Mesenchymal stem cell (in vitro differentiated cells and primary cell): ENCODE results near the gene KCTD16.

Experiments used
- DNase-seq: peaks from one replicate; pipeline ENCODE4 v3.0.0-alpha.2; 2013
- H2AFZ ChIP-seq: one replicate; pipeline ENCODE4 v1.6.1; 2013; ENCODE audit warnings: low read depth, mild to moderate bottlenecking, control low read depth, inconsistent platforms, low read length, moderate library complexity
- H2AK5ac ChIP-seq: 2 replicates; pipeline ENCODE4 v1.6.1; 2013; ENCODE audit warnings: low read length, moderate library complexity, mild to moderate bottlenecking, inconsistent platforms; ENCODE audit not compliant: severe bottlenecking
- H2BK120ac ChIP-seq: one replicate; pipeline ENCODE4 v1.6.1; 2013; ENCODE audit warnings: low read depth, mild to moderate bottlenecking, inconsistent platforms, low read length, moderate library complexity
- H2BK12ac ChIP-seq, 2 experiments: one replicate each; pipeline ENCODE4 v1.6.1; 2013; ENCODE audit warnings: inconsistent platforms in 2 of 2, low read length in 2 of 2, mild to moderate bottlenecking in 2 of 2, moderate library complexity in 2 of 2, control low read depth in 1 of 2
- H2BK15ac ChIP-seq: one replicate; pipeline ENCODE4 v1.6.1; 2013; ENCODE audit warnings: mild to moderate bottlenecking, low read depth, inconsistent platforms; ENCODE audit not compliant: poor library complexity, severe bottlenecking
- H2BK5ac ChIP-seq: 2 replicates; pipeline ENCODE4 v1.6.1; 2013; ENCODE audit warnings: low read depth, mild to moderate bottlenecking, low read length, control low read depth, inconsistent platforms; ENCODE audit not compliant: poor library complexity, severe bottlenecking
- H3K14ac ChIP-seq, 2 experiments: one replicate each; pipeline ENCODE4 v1.6.1; 2013; ENCODE audit warnings: inconsistent platforms in 2 of 2, low read length in 2 of 2, control low read depth in 1 of 2, mild to moderate bottlenecking in 1 of 2, moderate library complexity in 1 of 2
- H3K18ac ChIP-seq, 2 experiments: one replicate each; pipeline ENCODE4 v1.6.1; 2013; ENCODE audit warnings: inconsistent platforms in 2 of 2, low read length in 2 of 2, control low read depth in 1 of 2, low read depth in 1 of 2, mild to moderate bottlenecking in 1 of 2
- H3K23ac ChIP-seq, 2 experiments: one replicate each; pipeline ENCODE4 v1.6.1; 2013; ENCODE audit warnings: inconsistent platforms in 2 of 2, low read length in 2 of 2, mild to moderate bottlenecking in 2 of 2, moderate library complexity in 2 of 2, control low read depth in 1 of 2
- H3K27ac ChIP-seq: 2 replicates; pipeline ENCODE4 v1.5.1; 2013; ENCODE audit warnings: mild to moderate bottlenecking, moderate library complexity, low read length, control low read depth, inconsistent platforms; ENCODE audit not compliant: poor library complexity, severe bottlenecking
- H3K27me3 ChIP-seq, 2 experiments: 2 replicates each; pipeline versions ENCODE4 v1.6.1 to v1.7.0; 2013; ENCODE audit warnings: low read length in 2 of 2, mild to moderate bottlenecking in 2 of 2, moderate library complexity in 2 of 2, control low read depth in 1 of 2, inconsistent platforms in 1 of 2; ENCODE audit not compliant: control insufficient read depth in 1 of 2, insufficient read depth in 1 of 2
- H3K36me3 ChIP-seq, 2 experiments: 2 replicates each; pipeline versions ENCODE4 v1.6.1 to v1.7.0; 2013; ENCODE audit warnings: low read length in 2 of 2, control low read depth in 1 of 2, inconsistent platforms in 1 of 2, low read depth in 1 of 2, mild to moderate bottlenecking in 1 of 2; ENCODE audit not compliant: insufficient read depth in 2 of 2, control insufficient read depth in 1 of 2
- H3K4ac ChIP-seq, 2 experiments: one replicate each; pipeline ENCODE4 v1.6.1; 2013; ENCODE audit warnings: inconsistent platforms in 2 of 2, low read length in 2 of 2, mild to moderate bottlenecking in 2 of 2, moderate library complexity in 2 of 2, control low read depth in 1 of 2, low read depth in 1 of 2
- H3K4me1 ChIP-seq: 2 replicates; pipeline ENCODE4 v1.6.1; 2013; ENCODE audit warnings: low read depth, low read length, control low read depth; ENCODE audit not compliant: control insufficient read depth, insufficient read depth
- H3K4me2 ChIP-seq: 2 replicates; pipeline ENCODE4 v1.6.1; 2013; ENCODE audit warnings: low read length, mild to moderate bottlenecking, inconsistent platforms; ENCODE audit not compliant: poor library complexity, severe bottlenecking
- H3K4me3 ChIP-seq, 2 experiments: 2 replicates each; pipeline versions ENCODE4 v1.5.1 to v1.7.0; 2013; ENCODE audit warnings: low read length in 2 of 2, mild to moderate bottlenecking in 2 of 2, control low read depth in 1 of 2, low read depth in 1 of 2; ENCODE audit not compliant: insufficient read depth in 1 of 2
- H3K79me1 ChIP-seq: replicated peaks from 2 replicates; pipeline ENCODE4 v1.6.1; 2013; ENCODE audit warnings: mild to moderate bottlenecking, control low read depth, low read length, inconsistent platforms; ENCODE audit not compliant: poor library complexity, severe bottlenecking
- H3K9ac ChIP-seq: 2 replicates; pipeline ENCODE4 v1.7.0; 2013; ENCODE audit warnings: mild to moderate bottlenecking, low read length, moderate library complexity
- H3K9me3 ChIP-seq: 2 replicates; pipeline ENCODE4 v1.7.0; 2013; ENCODE audit warnings: mild to moderate bottlenecking, low read length; ENCODE audit not compliant: control insufficient read depth
- H4K8ac ChIP-seq: one replicate; pipeline ENCODE4 v1.6.1; 2013; ENCODE audit warnings: inconsistent platforms, mild to moderate bottlenecking, low read length, moderate library complexity
- H4K91ac ChIP-seq: one replicate; pipeline ENCODE4 v1.6.1; 2013; ENCODE audit warnings: mild to moderate bottlenecking, low read length, inconsistent platforms
- WGBS: methylation state at CpG from one replicate; pipeline ENCODE4 v1.1.7; 2013; ENCODE audit warnings: mixed read lengths; 5-methylcytosine and 5-hydroxymethylcytosine counted together

The KCTD16 gene

DNA sequence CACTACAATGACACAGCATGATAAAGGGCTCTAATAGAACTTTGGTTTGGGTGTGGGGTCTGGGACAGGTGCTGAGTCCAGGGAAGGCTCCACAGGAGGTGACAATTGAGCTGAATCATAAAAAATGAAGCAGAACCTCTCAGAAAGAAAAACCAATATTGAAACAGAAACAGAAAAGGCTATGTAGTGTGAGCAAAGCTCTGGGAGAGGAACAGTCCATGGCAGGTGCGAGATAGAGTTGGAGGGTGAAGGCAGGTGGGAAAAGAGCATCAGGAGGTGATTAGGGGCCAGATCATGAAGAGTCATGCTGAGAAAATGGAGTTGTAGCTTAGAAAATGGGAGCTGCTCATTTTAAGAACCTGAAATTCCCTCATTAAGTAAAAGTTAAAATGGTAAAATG is 164.9 kb downstream of the KCTD16 start:
- Histone ChIP-seq H2AK5ac (no peak overlapping the region), H3K9me3 (no peaks in the 10 kb centered on the region), H3K23ac (no peak overlapping the region), H3K4me3 (no peak overlapping the region), H2BK120ac (no peak overlapping the region), H3K14ac (no peak overlapping the region), H2BK12ac (no peak overlapping the region), H3K18ac (no peak overlapping the region), H3K9ac (no peak overlapping the region), H3K27ac (no peak overlapping the region), H3K79me1 (no peaks in the 10 kb centered on the region), H2BK5ac (no peak overlapping the region), H2BK15ac (no peak overlapping the region), H4K8ac (no peak overlapping the region), H3K4ac (no peak overlapping the region), H3K4me2 (no peak overlapping the region), H3K27me3 (no peaks in the 10 kb centered on the region), H3K36me3 (no peaks in the 10 kb centered on the region), H2AFZ (no peak overlapping the region), H4K91ac (no peak overlapping the region), H3K4me1 (peaks cover 1% of the 10 kb centered on the region)
- DNase-seq: no peak
- 97% methylated on average over 1 of the region's 1 CpG for WGBS

DNA sequence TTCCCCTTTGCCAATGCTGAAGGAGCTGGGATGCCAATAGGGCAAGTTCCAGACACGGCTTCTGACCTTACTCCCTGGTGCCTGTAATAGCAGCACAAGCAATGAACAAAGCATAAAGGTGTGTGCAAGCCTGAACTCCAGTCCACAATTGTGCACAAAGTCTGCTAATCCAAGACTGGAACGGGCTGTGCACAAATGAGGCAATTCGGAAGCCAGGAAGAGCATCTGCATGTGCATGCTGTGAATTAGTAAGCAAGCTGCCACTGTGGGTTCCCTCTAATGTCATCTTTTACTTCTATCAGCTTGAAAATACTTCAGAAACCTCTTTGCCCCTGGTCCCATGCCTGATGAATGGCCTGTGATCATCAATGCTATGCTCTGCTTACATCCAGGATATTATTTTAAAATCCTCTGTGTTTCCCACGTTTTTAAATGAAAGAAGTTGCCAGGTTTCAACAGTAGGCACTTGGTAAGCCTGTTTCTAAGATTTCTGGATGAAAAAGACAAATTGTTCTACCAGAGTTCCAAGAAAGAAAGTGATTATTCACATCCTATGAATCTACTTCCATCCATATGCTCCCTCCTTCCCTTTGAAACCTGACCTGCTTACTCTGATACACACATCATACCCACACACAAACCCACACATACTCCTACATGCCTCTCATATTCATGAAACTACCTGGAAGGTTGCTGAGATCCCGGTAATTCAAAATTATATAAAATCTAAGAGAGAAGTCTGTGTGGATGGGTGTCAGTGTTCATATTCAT is 165.7 kb downstream of the KCTD16 start:
- Histone ChIP-seq H2AK5ac (no peak overlapping the region), H3K79me1 (no peaks in the 10 kb centered on the region), H3K36me3 (no peaks in the 10 kb centered on the region), H4K8ac (no peak overlapping the region), H3K27ac (no peak overlapping the region), H2BK120ac (no peak overlapping the region), H2BK12ac (no peak overlapping the region), H2AFZ (no peak overlapping the region), H3K4ac (no peak overlapping the region), H3K14ac (no peak overlapping the region), H3K4me2 (no peak overlapping the region), H3K4me1 (peaks cover 1% of the 10 kb centered on the region), H3K23ac (no peak overlapping the region), H2BK15ac (no peak overlapping the region), H3K27me3 (no peaks in the 10 kb centered on the region), H4K91ac (no peak overlapping the region), H3K9me3 (no peaks in the 10 kb centered on the region), H3K4me3 (no peak overlapping the region), H3K18ac (no peak overlapping the region), H3K9ac (no peak overlapping the region), H2BK5ac (no peak overlapping the region)
- 72% methylated on average over 4 of the region's 5 CpGs for WGBS
- no peak for DNase-seq

DNA sequence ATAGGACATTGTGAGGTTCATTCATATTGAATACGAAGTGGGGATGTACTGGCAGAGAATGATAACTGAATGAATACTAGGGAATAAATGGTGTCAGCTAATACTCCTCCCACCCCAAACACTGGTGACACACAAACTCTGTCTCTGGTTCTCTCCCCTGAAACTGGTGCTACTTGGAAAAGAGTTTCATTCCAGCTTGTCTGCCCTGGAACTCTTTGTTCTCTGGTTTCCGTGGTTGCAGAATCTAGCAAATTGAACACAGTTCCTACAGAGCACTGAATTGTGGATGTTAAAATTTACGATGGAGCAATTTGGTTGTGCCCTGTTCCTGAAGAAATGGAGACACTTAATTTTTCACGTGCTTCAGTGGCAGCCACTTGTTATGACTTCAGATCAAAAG is 181.7 kb downstream of the KCTD16 start:
- H2BK120ac ChIP-seq: no peak overlapping the region
- no peaks in the 10 kb centered on the region for H3K9me3 ChIP-seq
- no peaks in the 10 kb centered on the region for H3K4me1 ChIP-seq
- no peaks in the 10 kb centered on the region for H3K27me3 ChIP-seq
- no peak overlapping the region for H3K23ac ChIP-seq
- H3K36me3 ChIP-seq: no peaks in the 10 kb centered on the region
- no peak overlapping the region for H2AFZ ChIP-seq
- no peak for DNase-seq
- no peak overlapping the region for H3K4me3 ChIP-seq
- H3K79me1 ChIP-seq: no peaks in the 10 kb centered on the region
- H3K4me2 ChIP-seq: no peak overlapping the region
- no peak overlapping the region for H3K18ac ChIP-seq
- WGBS: 67% methylated on average over 3 of the region's 4 CpGs
- no peak overlapping the region for H3K9ac ChIP-seq
- H3K4ac ChIP-seq: no peak overlapping the region
- no peak overlapping the region for H2AK5ac ChIP-seq
- no peak overlapping the region for H4K8ac ChIP-seq
- no peak overlapping the region for H2BK5ac ChIP-seq
- H3K14ac ChIP-seq: no peak overlapping the region
- no peak overlapping the region for H3K27ac ChIP-seq
- H2BK12ac ChIP-seq: no peak overlapping the region
- no peak overlapping the region for H2BK15ac ChIP-seq
- no peak overlapping the region for H4K91ac ChIP-seq

DNA sequence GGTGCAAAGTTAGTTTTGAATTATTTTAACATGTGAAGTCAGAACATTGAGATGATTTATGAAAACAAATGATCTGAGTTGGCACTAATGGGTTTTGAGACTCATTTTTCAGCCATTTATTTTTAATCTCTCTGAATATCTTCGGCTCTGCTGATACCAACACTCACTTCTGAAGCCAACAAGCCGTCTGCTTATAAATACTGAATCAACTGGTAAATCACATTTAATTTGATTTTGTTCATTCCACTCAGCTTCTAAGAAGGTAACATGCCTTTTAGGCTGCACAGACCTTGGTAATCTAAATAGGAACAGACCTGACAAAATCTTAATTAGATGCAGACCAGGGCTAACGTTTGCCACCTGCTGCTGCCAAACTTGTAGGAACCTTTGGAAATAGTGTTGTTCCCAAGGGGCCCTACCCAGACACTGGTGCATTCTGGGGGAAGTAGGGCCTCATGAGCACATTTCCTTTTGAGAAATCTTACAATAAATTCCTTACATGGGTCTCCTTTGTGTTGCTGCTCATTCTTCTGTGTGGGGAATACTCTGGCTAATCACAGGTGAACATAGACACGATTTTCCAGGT is 182.2 kb downstream of the KCTD16 start:
- no peaks in the 10 kb centered on the region for H3K9me3 ChIP-seq
- H3K27ac ChIP-seq: no peak overlapping the region
- no peak overlapping the region for H3K23ac ChIP-seq
- H2AFZ ChIP-seq: no peak overlapping the region
- no peak overlapping the region for H3K18ac ChIP-seq
- no peak overlapping the region for H4K8ac ChIP-seq
- H4K91ac ChIP-seq: no peak overlapping the region
- no peak overlapping the region for H3K14ac ChIP-seq
- no peak overlapping the region for H3K4me3 ChIP-seq
- no peaks in the 10 kb centered on the region for H3K36me3 ChIP-seq
- no peak overlapping the region for H2AK5ac ChIP-seq
- no peak overlapping the region for H2BK120ac ChIP-seq
- H2BK15ac ChIP-seq: no peak overlapping the region
- DNase-seq: no peak
- WGBS: 64% methylated on average over 3 of the region's 4 CpGs
- H3K9ac ChIP-seq: no peak overlapping the region
- H3K4ac ChIP-seq: no peak overlapping the region
- H3K27me3 ChIP-seq: no peaks in the 10 kb centered on the region
- no peak overlapping the region for H2BK12ac ChIP-seq
- H2BK5ac ChIP-seq: no peak overlapping the region
- H3K4me1 ChIP-seq: no peaks in the 10 kb centered on the region
- no peak overlapping the region for H3K4me2 ChIP-seq
- no peaks in the 10 kb centered on the region for H3K79me1 ChIP-seq
